ENCODE measurements around the gene ZNF660. TPM values are rescaled to one million over a fixed set of nuclear protein-coding genes. Genes with fewer than 3 reads are reported as not detected.
"Not testable (repeated sequence)": the region's sequence is repeated elsewhere in the genome, so short reads cannot be mapped to it uniquely, and the experiment has no call there.

The ZNF660 gene
- total RNA-seq, 2 experiments from 2014 or later, result 0.07 to 0.10 TPM

DNA sequence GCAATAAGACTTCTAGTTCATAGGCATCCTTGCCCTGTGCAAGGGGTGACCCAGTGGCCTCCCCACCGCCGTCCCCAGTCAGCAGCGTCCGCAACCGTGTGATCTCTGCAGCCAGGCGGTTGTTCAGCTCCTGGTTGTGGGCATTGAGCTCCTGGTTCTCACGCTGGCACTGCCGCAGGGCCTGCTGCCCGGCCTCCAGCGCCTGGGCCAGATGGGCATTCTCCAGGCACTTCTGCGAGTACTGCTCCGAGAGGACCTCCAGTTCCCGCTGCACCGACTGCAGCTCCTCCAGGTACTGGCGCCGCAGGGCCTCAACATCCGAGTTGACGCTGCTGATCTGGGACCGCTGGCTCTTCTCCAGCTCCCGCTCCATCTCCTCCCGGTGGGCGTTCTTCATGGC, 6.4 kb upstream of the ZNF660 start:
- Mint-ChIP-seq H3K9me3 (peaks cover 32% of the 10 kb centered on the region), H3K36me3 (peaks cover 22% of the 10 kb centered on the region)
- POLR2A ChIA-PET; CTCF ChIA-PET; H3K4me3 Mint-ChIP-seq; intact Hi-C loops (cut with micrococcal nuclease); H3K4me1 Mint-ChIP-seq (ENCODE audit: low read depth); DNase-seq; H3K27me3 Mint-ChIP-seq; H3K27ac Mint-ChIP-seq: not testable (repeated sequence)

DNA sequence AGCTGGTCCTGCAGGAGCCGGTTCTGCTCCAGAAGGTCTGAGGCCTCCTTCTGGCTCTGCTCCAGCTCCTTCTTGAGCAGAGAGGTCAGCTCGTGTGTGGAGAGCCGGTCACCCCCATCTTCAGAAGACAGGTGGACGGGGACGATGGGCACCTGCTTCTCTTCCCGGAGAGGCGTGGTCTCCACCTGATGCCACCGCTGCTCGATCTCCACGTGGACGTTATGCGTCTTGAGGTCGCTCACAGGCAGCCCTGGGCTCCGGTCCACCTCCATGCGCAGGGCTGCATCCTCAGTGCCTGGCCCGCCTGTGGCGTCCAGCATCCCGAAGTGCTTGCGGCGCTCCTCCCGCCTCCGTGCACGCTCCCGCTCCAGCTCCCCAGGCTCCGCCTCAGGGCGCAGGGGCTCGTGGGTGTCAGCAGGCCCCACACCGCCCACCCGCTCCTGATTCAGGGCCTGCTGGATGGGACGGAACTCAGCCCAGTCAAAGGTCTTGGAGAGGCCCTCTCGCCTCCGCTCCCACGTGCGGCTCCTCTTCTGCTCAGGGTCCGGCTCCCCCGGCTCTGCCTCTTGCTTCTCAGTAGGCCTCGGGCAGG, 5.7 kb upstream of the ZNF660 start:
- H3K27ac Mint-ChIP-seq; POLR2A ChIA-PET; H3K4me1 Mint-ChIP-seq (ENCODE audit: low read depth); CTCF ChIA-PET; intact Hi-C loops (cut with micrococcal nuclease); H3K4me3 Mint-ChIP-seq; DNase-seq: not testable (repeated sequence)
- peaks cover 15% of the 10 kb centered on the region for H3K27me3 Mint-ChIP-seq
- H3K36me3 Mint-ChIP-seq, result peaks cover 27% of the 10 kb centered on the region
- H3K9me3 Mint-ChIP-seq, result peaks cover 36% of the 10 kb centered on the region

DNA sequence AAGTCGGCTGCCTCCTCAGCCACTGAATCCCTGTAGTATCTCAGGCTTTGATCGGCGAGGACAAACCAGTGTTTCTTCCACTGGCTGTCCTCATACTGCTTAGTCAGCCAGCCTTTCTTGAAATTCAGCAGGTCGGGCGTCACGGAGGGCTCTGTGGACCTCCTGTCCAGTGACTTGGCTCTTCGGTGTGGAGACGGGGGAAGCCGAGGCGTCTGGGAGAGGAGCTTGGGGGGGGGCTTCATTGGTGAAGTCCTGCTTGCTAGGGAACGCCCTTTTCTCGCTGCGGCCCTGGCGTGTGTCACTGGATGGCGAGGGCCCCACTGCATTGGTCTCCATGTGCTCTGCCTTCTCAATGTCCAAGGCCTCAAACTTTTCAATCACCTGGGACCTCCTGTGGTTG, 5.0 kb upstream of the ZNF660 start:
- CTCF ChIA-PET; H3K4me3 Mint-ChIP-seq; intact Hi-C loops (cut with micrococcal nuclease); DNase-seq; H3K27ac Mint-ChIP-seq; POLR2A ChIA-PET; H3K4me1 Mint-ChIP-seq (ENCODE audit: low read depth): not testable (repeated sequence)
- Mint-ChIP-seq H3K36me3 (peaks cover 24% of the 10 kb centered on the region), H3K27me3 (peaks cover 20% of the 10 kb centered on the region), H3K9me3 (peaks cover 32% of the 10 kb centered on the region)

DNA sequence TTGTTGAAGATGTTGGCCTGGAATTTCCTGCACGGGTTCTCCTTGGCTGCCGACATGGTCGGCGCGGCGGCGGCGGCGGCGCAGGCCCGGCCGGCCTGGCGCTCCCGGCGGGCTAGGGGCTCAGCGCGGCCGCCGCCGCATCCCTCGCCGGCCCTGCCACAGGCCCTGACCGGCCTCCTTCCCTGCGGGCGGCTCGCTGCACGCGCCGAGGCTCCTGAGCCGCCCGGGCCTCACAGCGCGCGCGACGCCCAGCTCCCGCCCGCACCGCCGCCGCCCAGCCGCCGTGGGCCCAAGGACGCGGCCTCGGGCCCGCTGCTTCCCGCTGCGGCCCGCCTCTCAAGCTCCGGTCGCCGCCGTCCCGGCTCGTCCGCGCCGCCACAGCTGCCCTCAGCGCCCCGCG, 3.8 kb upstream of the ZNF660 start:
- DNase-seq; H3K4me3 Mint-ChIP-seq; H3K27ac Mint-ChIP-seq; CTCF ChIA-PET; H3K4me1 Mint-ChIP-seq (ENCODE audit: low read depth); intact Hi-C loops (cut with micrococcal nuclease); POLR2A ChIA-PET: not testable (repeated sequence)
- H3K27me3 Mint-ChIP-seq, result peaks cover 32% of the 10 kb centered on the region
- H3K36me3 Mint-ChIP-seq, result peaks cover 24% of the 10 kb centered on the region
- H3K9me3 Mint-ChIP-seq, result peaks cover 31% of the 10 kb centered on the region

DNA sequence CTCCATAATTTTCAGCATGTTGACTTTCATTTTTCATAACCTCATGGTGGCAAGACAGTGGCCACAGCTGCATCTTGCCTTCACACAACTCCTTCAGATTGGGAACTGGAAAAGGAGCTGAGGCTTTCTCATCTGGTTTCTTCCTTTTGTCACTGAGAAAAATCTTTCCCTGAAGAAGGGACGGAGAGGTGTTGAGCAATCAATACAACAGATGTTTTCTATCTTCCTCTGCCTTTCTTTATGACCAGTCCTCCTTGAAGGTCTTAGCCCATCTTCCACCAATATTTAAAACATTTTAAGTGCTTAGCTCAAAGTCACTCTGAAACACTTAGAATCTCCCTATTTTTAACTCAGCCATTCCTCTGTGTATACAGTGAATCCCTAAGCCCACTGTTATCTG, 11.9 kb downstream of the ZNF660 start:
- Mint-ChIP-seq H3K4me3 (no peak overlapping the region), H3K4me1 (ENCODE audit: low read depth) (no peaks in the 10 kb centered on the region), H3K9me3 (peaks cover 22% of the 10 kb centered on the region), H3K27me3 (peaks cover 2% of the 10 kb centered on the region), H3K36me3 (no peaks in the 10 kb centered on the region), H3K27ac (no peak overlapping the region)
- POLR2A ChIA-PET, result no interaction called here
- intact Hi-C loops (cut with micrococcal nuclease), result no loop called here
- DNase-seq, result no peak
- CTCF ChIA-PET, result no interaction called here

DNA sequence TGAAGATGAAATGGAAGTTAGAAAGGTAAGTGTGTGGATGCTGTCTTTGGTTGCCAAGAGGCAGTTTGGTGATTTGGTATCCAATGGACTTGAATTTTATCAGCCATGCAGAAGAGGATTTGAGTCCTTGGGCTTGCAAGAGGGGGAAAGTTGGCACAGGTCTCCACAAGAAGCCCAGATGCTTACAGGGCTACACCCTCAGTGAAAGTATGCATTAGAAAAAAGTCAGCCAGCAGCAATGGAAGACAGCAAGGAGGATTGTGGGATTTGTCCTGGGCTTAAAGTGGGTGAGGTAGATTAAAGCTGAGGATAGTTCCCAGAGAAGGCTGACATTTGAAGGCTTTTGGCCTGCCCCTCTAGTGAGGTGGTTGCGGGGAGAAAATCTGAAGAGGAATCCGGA, 17.0 kb downstream of the ZNF660 start:
- no peak overlapping the region for H3K4me3 Mint-ChIP-seq
- intact Hi-C loops (cut with micrococcal nuclease), result no loop called here
- H3K27ac Mint-ChIP-seq, result no peak overlapping the region
- ChIA-PET POLR2A (no interaction called here), CTCF (no interaction called here)
- no peak for DNase-seq
- H3K9me3 Mint-ChIP-seq, result no peaks in the 10 kb centered on the region
- H3K36me3 Mint-ChIP-seq, result no peaks in the 10 kb centered on the region
- H3K4me1 Mint-ChIP-seq (ENCODE audit: low read depth), result no peaks in the 10 kb centered on the region
- H3K27me3 Mint-ChIP-seq, result peaks cover 4% of the 10 kb centered on the region

DNA sequence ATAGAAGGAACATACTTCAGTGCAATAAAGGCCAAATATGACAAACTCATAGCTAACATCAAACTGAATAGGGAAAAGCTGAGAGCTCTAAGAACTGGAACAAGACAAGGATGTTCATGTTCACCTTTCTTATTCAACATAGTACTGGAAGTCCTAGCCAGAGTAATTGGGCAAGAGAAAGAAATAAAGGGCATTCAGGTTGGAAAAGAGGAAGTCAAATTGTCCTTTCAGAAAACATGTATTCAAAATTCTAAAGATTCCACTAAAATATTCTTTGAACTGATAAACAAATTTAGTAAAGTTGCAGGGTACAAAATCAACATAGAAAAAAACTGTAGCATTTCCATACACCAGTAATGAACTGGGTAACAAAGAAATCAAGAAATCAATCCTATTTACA, 27.9 kb downstream of the ZNF660 start:
- Mint-ChIP-seq H3K9me3 (no peaks in the 10 kb centered on the region), H3K36me3 (peaks cover 1% of the 10 kb centered on the region)
- CTCF ChIA-PET, result interaction anchor here (0.6 kb wide), 1 partner anchor 183 kb away, joined by 4 read pairs; no protein-coding TSS in a partner anchor

DNA sequence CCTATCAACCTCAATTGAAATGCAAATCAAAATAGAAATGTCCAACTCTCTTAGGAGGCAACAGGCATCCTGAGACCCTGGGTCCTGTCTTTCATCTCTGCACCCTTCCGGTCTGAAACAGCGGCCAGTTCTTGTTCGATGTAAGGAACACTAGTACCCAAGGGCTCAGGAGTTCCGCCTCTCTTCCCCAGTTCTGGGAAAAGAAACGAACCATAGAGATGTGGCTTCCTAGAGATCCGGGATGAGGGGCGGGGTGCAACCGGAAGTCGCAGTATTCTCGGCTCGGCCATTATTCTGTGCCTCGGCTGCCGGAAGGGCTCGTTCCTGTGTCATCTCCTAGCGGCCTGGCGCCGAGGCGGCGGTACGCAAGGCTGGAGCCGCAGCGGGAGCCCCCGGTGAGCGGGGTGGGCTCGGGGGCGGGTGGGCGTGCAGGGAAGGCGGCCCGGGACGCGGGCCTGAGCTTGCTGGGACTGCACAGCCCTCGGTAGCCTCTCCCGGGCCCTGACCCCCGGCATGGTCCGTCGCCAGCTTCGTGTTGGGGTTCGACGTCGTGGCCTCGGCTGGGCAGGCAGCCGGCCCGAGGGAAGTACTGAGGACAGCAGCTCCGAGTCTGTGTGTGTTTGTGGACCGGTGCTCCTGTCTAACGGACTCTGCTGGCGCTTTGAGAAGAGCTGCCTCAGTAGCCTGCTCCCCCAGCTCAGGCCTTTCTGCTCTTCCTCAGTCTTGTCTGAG, 40.2 kb downstream of the ZNF660 start, which contains the start of gene ZNF197:
ZNF197 (plus strand) TSS at position 288 of the 732 bp plus-strand sequence. CDS start 4,119 bp downstream, outside the sequence.
- ChIA-PET CTCF (interaction anchor here (0.6 to 2.4 kb wide), 3 partner anchors 10 to 1405 kb away, joined by 3 to 14 read pairs (median 4); no protein-coding TSS in a partner anchor), POLR2A (interaction anchor here (1.5 kb wide), 1 partner anchor 137 kb away, joined by 8 read pairs; the partner anchor contains the start of genes KIAA1143 and KIF15)
- peaks cover 15% of the 10 kb centered on the region for H3K36me3 Mint-ChIP-seq
- peak within 1 kb of the TSS; percentile 80 for H3K4me3 Mint-ChIP-seq
- H3K27ac Mint-ChIP-seq, result peak within 1 kb of the TSS; percentile 47
- no peaks in the 10 kb centered on the region for H3K27me3 Mint-ChIP-seq
- DNase-seq, result peak; percentile 78
- intact Hi-C loops (cut with micrococcal nuclease), result loop anchor here (1.0 to 10.0 kb wide), 4 partner anchors 60 to 290 kb away; partner anchors contain the start of genes KIAA1143, KIF15, TCAIM and ZNF501
- H3K4me1 Mint-ChIP-seq (ENCODE audit: low read depth), result peaks cover 20% of the 10 kb centered on the region
- no peaks in the 10 kb centered on the region for H3K9me3 Mint-ChIP-seq

More for the DNA sequence above, 27.9 kb downstream of the ZNF660 start:
- no peak overlapping the region for H3K4me3 Mint-ChIP-seq
- intact Hi-C loops (cut with micrococcal nuclease), result no loop called here
- POLR2A ChIA-PET, result no interaction called here
- H3K4me1 Mint-ChIP-seq (ENCODE audit: low read depth), result no peaks in the 10 kb centered on the region
- H3K27ac Mint-ChIP-seq, result no peak overlapping the region
- H3K27me3 Mint-ChIP-seq, result peaks cover 4% of the 10 kb centered on the region
- DNase-seq, result no peak

DNA sequence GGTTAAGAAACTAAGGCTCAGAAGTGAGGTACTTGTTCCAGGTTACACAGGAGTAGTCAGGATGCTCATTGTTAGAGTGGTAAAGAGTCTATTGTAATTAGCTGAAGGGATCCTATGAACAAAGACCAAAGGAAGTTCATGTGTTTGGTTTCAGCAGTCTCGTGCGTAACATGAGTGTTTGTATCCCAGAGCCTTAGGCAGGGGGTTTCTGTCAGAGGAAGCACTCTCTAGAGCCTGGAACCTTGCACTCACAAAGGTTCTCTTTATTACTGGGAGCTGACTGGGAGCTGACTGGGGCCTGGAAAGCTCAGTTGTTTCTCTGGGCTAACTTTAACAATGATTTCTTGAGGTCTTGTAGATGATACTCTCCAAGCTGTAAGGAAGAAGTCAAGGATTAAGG, 44.0 kb downstream of the ZNF660 start:
- intact Hi-C loops (cut with micrococcal nuclease), result loop anchor here (5.0 to 10.0 kb wide), 2 partner anchors 99 to 294 kb away; partner anchors contain the start of genes TCAIM and ZNF501
- no peak for DNase-seq
- H3K9me3 Mint-ChIP-seq, result no peaks in the 10 kb centered on the region
- H3K4me3 Mint-ChIP-seq, result no peak overlapping the region
- ChIA-PET CTCF (no interaction called here), POLR2A (no interaction called here)
- peaks cover 20% of the 10 kb centered on the region for H3K4me1 Mint-ChIP-seq (ENCODE audit: low read depth)
- H3K27ac Mint-ChIP-seq, result no peak overlapping the region
- H3K27me3 Mint-ChIP-seq, result no peaks in the 10 kb centered on the region
- H3K36me3 Mint-ChIP-seq, result peaks cover 44% of the 10 kb centered on the region

DNA sequence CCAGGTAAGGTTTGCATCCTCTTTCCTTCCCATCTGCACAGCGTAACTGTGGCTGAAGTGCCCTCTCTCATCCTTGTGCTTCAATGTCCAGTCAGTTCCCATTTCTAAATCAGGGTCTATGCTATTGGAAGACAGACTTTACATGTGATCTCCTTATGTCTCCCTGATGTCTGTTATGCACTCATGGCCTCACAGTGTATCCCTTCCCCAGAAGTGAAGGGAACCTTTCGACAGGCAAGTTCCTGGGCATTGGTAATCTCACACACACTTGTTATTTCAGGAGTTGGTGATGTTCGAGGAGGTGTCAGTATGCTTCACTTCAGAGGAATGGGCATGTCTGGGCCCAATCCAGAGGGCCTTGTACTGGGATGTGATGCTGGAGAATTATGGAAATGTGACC, 47.4 kb downstream of the ZNF660 start:
- no peak overlapping the region for H3K4me3 Mint-ChIP-seq
- H3K36me3 Mint-ChIP-seq, result peaks cover 74% of the 10 kb centered on the region
- H3K27ac Mint-ChIP-seq, result no peak overlapping the region
- H3K27me3 Mint-ChIP-seq, result no peaks in the 10 kb centered on the region
- H3K9me3 Mint-ChIP-seq, result peaks cover 14% of the 10 kb centered on the region
- CTCF ChIA-PET, result interaction anchor here (0.5 kb wide), 1 partner anchor 1737 kb away, joined by 3 read pairs; no protein-coding TSS in a partner anchor
- peaks cover 4% of the 10 kb centered on the region for H3K4me1 Mint-ChIP-seq (ENCODE audit: low read depth)
- POLR2A ChIA-PET, result no interaction called here
- DNase-seq, result no peak
- intact Hi-C loops (cut with micrococcal nuclease), result no loop called here

DNA sequence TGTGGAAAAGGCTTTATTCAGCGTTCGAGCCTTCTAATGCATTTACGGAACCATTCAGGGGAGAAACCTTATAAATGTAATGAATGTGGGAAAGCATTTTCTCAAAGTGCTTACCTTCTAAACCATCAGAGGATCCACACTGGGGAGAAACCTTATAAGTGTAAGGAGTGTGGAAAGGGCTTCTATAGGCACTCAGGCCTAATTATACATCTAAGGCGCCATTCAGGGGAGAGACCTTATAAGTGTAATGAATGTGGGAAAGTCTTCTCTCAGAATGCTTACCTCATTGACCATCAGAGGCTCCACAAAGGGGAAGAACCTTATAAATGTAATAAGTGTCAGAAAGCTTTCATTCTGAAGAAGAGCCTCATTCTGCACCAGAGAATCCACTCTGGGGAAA, 57.6 kb downstream of the ZNF660 start:
- Mint-ChIP-seq H3K9me3 (peaks cover 86% of the 10 kb centered on the region), H3K4me1 (ENCODE audit: low read depth) (no peaks in the 10 kb centered on the region), H3K4me3 (no peak overlapping the region), H3K36me3 (peaks cover 77% of the 10 kb centered on the region), H3K27me3 (no peaks in the 10 kb centered on the region), H3K27ac (no peak overlapping the region)
- DNase-seq, result no peak
- ChIA-PET POLR2A (no interaction called here), CTCF (no interaction called here)
- intact Hi-C loops (cut with micrococcal nuclease), result no loop called here

DNA sequence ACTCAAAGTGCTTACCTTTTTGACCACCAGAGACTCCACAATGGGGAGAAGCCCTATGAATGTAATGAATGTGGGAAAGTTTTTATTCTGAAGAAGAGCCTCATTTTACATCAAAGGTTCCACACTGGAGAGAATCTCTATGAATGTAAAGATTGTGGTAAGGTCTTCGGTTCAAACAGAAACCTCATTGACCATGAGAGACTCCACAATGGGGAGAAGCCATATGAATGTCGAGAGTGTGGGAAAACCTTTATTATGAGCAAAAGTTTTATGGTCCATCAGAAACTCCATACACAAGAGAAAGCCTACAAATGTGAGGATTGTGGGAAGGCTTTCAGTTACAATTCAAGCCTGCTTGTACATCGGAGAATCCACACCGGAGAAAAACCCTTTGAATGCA, 58.3 kb downstream of the ZNF660 start:
- Mint-ChIP-seq H3K4me3 (no peak overlapping the region), H3K36me3 (peaks cover 70% of the 10 kb centered on the region), H3K9me3 (peaks cover 87% of the 10 kb centered on the region), H3K27me3 (no peaks in the 10 kb centered on the region), H3K4me1 (ENCODE audit: low read depth) (peaks cover 6% of the 10 kb centered on the region), H3K27ac (no peak overlapping the region)
- POLR2A ChIA-PET, result no interaction called here
- intact Hi-C loops (cut with micrococcal nuclease), result no loop called here
- DNase-seq, result no peak
- CTCF ChIA-PET, result no interaction called here

Measured in activated CD4-positive, alpha-beta memory T cell treated with anti-CD3 and anti-CD28 coated beads for 36 hours (primary cell).